ENCODE measurements around the gene CYB5R3. TPM values are rescaled to one million over a fixed set of nuclear protein-coding genes. Genes with fewer than 3 reads are reported as not detected.
"Not testable (repeated sequence)": the region's sequence is repeated elsewhere in the genome, so short reads cannot be mapped to it uniquely, and the experiment has no call there.

CYB5R3 gene
- total and polyA plus RNA-seq, 4 experiments from 2014 or later, result 42.7 to 91.1 (median 44.8) TPM

GRCh38 chr22:42622061-42622710, 27.0 kb downstream of the CYB5R3 start:
- Mint-ChIP-seq H3K9me3 (no peaks in the 10 kb centered on the region), H3K27me3 (no peaks in the 10 kb centered on the region), H3K36me3 (peaks cover 8 to 24% of the 10 kb centered on the region in 2 donors), H3K4me3 (no peak overlapping the region), H3K27ac (peak overlapping the region in 5 of 7 donors; percentile 12 to 73 (median 31)), H3K4me1 (peaks cover 5 to 13% (median 6%) of the 10 kb centered on the region in 4 donors)
- POLR2A ChIA-PET (ENCODE audit: partially characterized antibody), result interaction anchor here (2.8 kb wide), 1 partner anchor 7 kb away, joined by 15 read pairs; the partner anchor contains the start of gene POLDIP3
- DNase-seq, result no peak
- Histone ChIP-seq H3K4me1 (ENCODE audit: insufficient read depth, low read length) (no peaks in the 10 kb centered on the region), H3K27me3 (ENCODE audit: insufficient read depth, low read length) (no peaks in the 10 kb centered on the region), H3K9me3 (ENCODE audit: control insufficient read depth in 1 of 2, low read length in 2 of 2) (no peaks in the 10 kb centered on the region), H3K4me3 (ENCODE audit: low read length in 2 of 2) (no peak overlapping the region), H3K27ac (ENCODE audit: low read depth, low read length) (no peak overlapping the region), H3K36me3 (ENCODE audit: insufficient read depth, low read length) (peaks cover 19% of the 10 kb centered on the region)
- CTCF ChIA-PET (ENCODE audit: partially characterized antibody), result interaction anchor here (0.6 to 2.9 kb wide), 9 partner anchors 9 to 452 kb away, joined by 3 to 19 read pairs (median 3); partner anchors contain the start of gene CYB5R3
- intact Hi-C loops (cut with micrococcal nuclease), result no loop called here

- no peak overlapping the region for H3K4me3 ChIP-seq (ENCODE audit: low read length in 2 of 2)
- no peaks in the 10 kb centered on the region for H3K9me3 Mint-ChIP-seq
- H3K27me3 Mint-ChIP-seq, result no peaks in the 10 kb centered on the region
- DNase-seq, result peak in 4 of 5 donors; percentile 36 to 53 (median 47)
- intact Hi-C loops (cut with micrococcal nuclease), result no loop called here
- H3K4me3 Mint-ChIP-seq, result no peak overlapping the region
- H3K36me3 ChIP-seq (ENCODE audit: insufficient read depth, low read length), result peaks cover 12% of the 10 kb centered on the region
- H3K27ac Mint-ChIP-seq, result peak overlapping the region; percentile 36 to 86 (median 59)
- H3K27me3 ChIP-seq (ENCODE audit: insufficient read depth, low read length), result no peaks in the 10 kb centered on the region
- POLR2A ChIA-PET (ENCODE audit: partially characterized antibody), result no interaction called here
- H3K36me3 Mint-ChIP-seq, result peaks cover 6 to 20% of the 10 kb centered on the region in 2 donors
- H3K4me1 Mint-ChIP-seq, result peaks cover 5 to 13% (median 6%) of the 10 kb centered on the region in 4 donors
- CTCF ChIA-PET (ENCODE audit: partially characterized antibody), result interaction anchor here (0.6 to 2.9 kb wide), 13 partner anchors 9 to 453 kb away, joined by 3 to 19 read pairs (median 3); partner anchors contain the start of gene CYB5R3
- no peaks in the 10 kb centered on the region for H3K4me1 ChIP-seq (ENCODE audit: insufficient read depth, low read length)
- no peaks in the 10 kb centered on the region for H3K9me3 ChIP-seq (ENCODE audit: control insufficient read depth in 1 of 2, low read length in 2 of 2)
- no peak overlapping the region for H3K27ac ChIP-seq (ENCODE audit: low read depth, low read length)
Observed at GRCh38 chr22:42621505-42622002, 27.6 kb downstream of the CYB5R3 start.

- Mint-ChIP-seq H3K4me1 (peaks cover 8 to 21% (median 14%) of the 10 kb centered on the region in 4 donors), H3K27me3 (no peaks in the 10 kb centered on the region), H3K27ac (no peak overlapping the region), H3K4me3 (no peak overlapping the region), H3K9me3 (peaks cover 0 to under 1% (median 0%) of the 10 kb centered on the region in 8 donors), H3K36me3 (peaks cover 0 to 15% of the 10 kb centered on the region in 2 donors)
- Histone ChIP-seq H3K4me3 (ENCODE audit: low read length in 2 of 2) (no peak overlapping the region), H3K27ac (ENCODE audit: low read depth, low read length) (no peak overlapping the region), H3K27me3 (ENCODE audit: insufficient read depth, low read length) (no peaks in the 10 kb centered on the region), H3K9me3 (ENCODE audit: control insufficient read depth in 1 of 2, low read length in 2 of 2) (no peaks in the 10 kb centered on the region), H3K4me1 (ENCODE audit: insufficient read depth, low read length) (peaks cover 8% of the 10 kb centered on the region), H3K36me3 (ENCODE audit: insufficient read depth, low read length) (peaks cover 5% of the 10 kb centered on the region)
- no peak for DNase-seq
- CTCF ChIA-PET (ENCODE audit: partially characterized antibody), result interaction anchor here (1.1 to 2.9 kb wide), 4 partner anchors 13 to 43 kb away, joined by 3 to 19 read pairs (median 4); no protein-coding TSS in a partner anchor
- POLR2A ChIA-PET (ENCODE audit: partially characterized antibody), result interaction anchor here (0.6 kb wide), 1 partner anchor 39 kb away, joined by 3 read pairs; no protein-coding TSS in a partner anchor
- intact Hi-C loops (cut with micrococcal nuclease), result no loop called here
Observed at GRCh38 chr22:42620084-42620483, 29.1 kb downstream of the CYB5R3 start.

- no peak overlapping the region for H3K4me3 Mint-ChIP-seq
- H3K36me3 Mint-ChIP-seq, result peaks cover 0 to 21% of the 10 kb centered on the region in 2 donors
- H3K27ac Mint-ChIP-seq, result peak overlapping the region in 1 of 7 donors; percentile 40
- peaks cover 0 to 5% (median 0%) of the 10 kb centered on the region in 8 donors for H3K9me3 Mint-ChIP-seq
- Histone ChIP-seq H3K27ac (ENCODE audit: low read depth, low read length) (no peak overlapping the region), H3K4me1 (ENCODE audit: insufficient read depth, low read length) (peaks cover 8% of the 10 kb centered on the region), H3K36me3 (ENCODE audit: insufficient read depth, low read length) (peaks cover 5% of the 10 kb centered on the region), H3K4me3 (ENCODE audit: low read length in 2 of 2) (no peak overlapping the region), H3K9me3 (ENCODE audit: control insufficient read depth in 1 of 2, low read length in 2 of 2) (no peaks in the 10 kb centered on the region), H3K27me3 (ENCODE audit: insufficient read depth, low read length) (no peaks in the 10 kb centered on the region)
- DNase-seq, result no peak
- intact Hi-C loops (cut with micrococcal nuclease), result loop anchor here (10.0 kb wide), 3 partner anchors 395 to 545 kb away; partner anchors contain the start of genes NAGA, PACSIN2, PHETA2 and SMDT1
- ChIA-PET CTCF (ENCODE audit: partially characterized antibody) (no interaction called here), POLR2A (ENCODE audit: partially characterized antibody) (no interaction called here)
- no peaks in the 10 kb centered on the region for H3K27me3 Mint-ChIP-seq
- H3K4me1 Mint-ChIP-seq, result peaks cover 8 to 27% (median 15%) of the 10 kb centered on the region in 4 donors
Observed at GRCh38 chr22:42619261-42620063, 29.7 kb downstream of the CYB5R3 start.

- H3K9me3 Mint-ChIP-seq, result peaks cover 0 to 5% (median 0%) of the 10 kb centered on the region in 8 donors
- DNase-seq, result no peak
- H3K27ac ChIP-seq (ENCODE audit: low read depth, low read length), result no peak overlapping the region
- peaks cover 26% of the 10 kb centered on the region for H3K4me1 ChIP-seq (ENCODE audit: insufficient read depth, low read length)
- no peaks in the 10 kb centered on the region for H3K27me3 Mint-ChIP-seq
- H3K36me3 Mint-ChIP-seq, result peaks cover 4 to 27% of the 10 kb centered on the region in 2 donors
- ChIA-PET POLR2A (ENCODE audit: partially characterized antibody) (interaction anchor here (0.9 to 1.0 kb wide), 2 partner anchors 67 to 397 kb away, joined by 3 read pairs; no protein-coding TSS in a partner anchor), CTCF (ENCODE audit: partially characterized antibody) (no interaction called here)
- peaks cover 21 to 48% (median 30%) of the 10 kb centered on the region in 4 donors for H3K4me1 Mint-ChIP-seq
- no peak overlapping the region for H3K4me3 ChIP-seq (ENCODE audit: low read length in 2 of 2)
- peak overlapping the region in 2 of 8 donors; percentile 17 to 79 for H3K4me3 Mint-ChIP-seq
- H3K36me3 ChIP-seq (ENCODE audit: insufficient read depth, low read length), result no peaks in the 10 kb centered on the region
- intact Hi-C loops (cut with micrococcal nuclease), result loop anchor here (10.0 kb wide), 3 partner anchors 397 to 543 kb away; partner anchors contain the start of genes NAGA, PACSIN2, PHETA2 and SMDT1
- no peaks in the 10 kb centered on the region for H3K27me3 ChIP-seq (ENCODE audit: insufficient read depth, low read length)
- H3K9me3 ChIP-seq (ENCODE audit: control insufficient read depth in 1 of 2, low read length in 2 of 2), result no peaks in the 10 kb centered on the region
- H3K27ac Mint-ChIP-seq, result peak overlapping the region in 6 of 7 donors; percentile 24 to 100 (median 58)
Observed at GRCh38 chr22:42617155-42617983, 31.8 kb downstream of the CYB5R3 start.

- not testable (repeated sequence) for H3K36me3 ChIP-seq (ENCODE audit: insufficient read depth, low read length)
Observed at GRCh38 chr22:42615860-42616175, 33.4 kb downstream of the CYB5R3 start.

More at GRCh38 chr22:42615860-42616175, 33.4 kb downstream of the CYB5R3 start:
- Histone ChIP-seq H3K27ac (ENCODE audit: low read depth, low read length) (peak overlapping the region; percentile 90), H3K4me3 (ENCODE audit: low read length in 2 of 2) (peak overlapping the region; percentile 19 to 84), H3K4me1 (ENCODE audit: insufficient read depth, low read length) (peaks cover 42% of the 10 kb centered on the region)
- Mint-ChIP-seq H3K27ac (peak overlapping the region; percentile 99 to 100 (median 100)), H3K4me3 (peak overlapping the region; percentile 81 to 98 (median 96)), H3K36me3 (peaks cover 4 to 31% of the 10 kb centered on the region in 2 donors), H3K4me1 (peaks cover 29 to 58% (median 37%) of the 10 kb centered on the region in 4 donors)
- H3K27me3 Mint-ChIP-seq; DNase-seq; H3K9me3 Mint-ChIP-seq; H3K9me3 ChIP-seq (ENCODE audit: control insufficient read depth in 1 of 2, low read length in 2 of 2); H3K27me3 ChIP-seq (ENCODE audit: insufficient read depth, low read length); CTCF ChIA-PET (ENCODE audit: partially characterized antibody): not testable (repeated sequence)
- POLR2A ChIA-PET (ENCODE audit: partially characterized antibody), result interaction anchor here (0.5 to 3.9 kb wide), 13 partner anchors 8 to 1168 kb away, joined by 3 to 59 read pairs (median 8); partner anchors contain the start of genes CYB5R3 and SREBF2
- intact Hi-C loops (cut with micrococcal nuclease), result loop anchor here (1.0 to 10.0 kb wide), 4 partner anchors 33 to 541 kb away; partner anchors contain the start of genes CYB5R3, NAGA, PACSIN2 and PHETA2
